Lung (tissue), 12 donors: ENCODE measurements around the gene BRD3OS. TPM values are rescaled to one million over a fixed set of nuclear protein-coding genes. Genes with fewer than 3 reads are reported as not detected.

ENCODE experiments used
- ATAC-seq: fragments of 200-7000 bp; cut with Tn5 transposase; one replicate; pipeline ENCODE4 v1.9.1; 2020; ENCODE audit warnings: moderate number of reproducible peaks; ENCODE audit not compliant: insufficient read depth, low FRiP score
- DNase-seq, 3 donors: peaks; one replicate each; pipeline ENCODE4 v3.0.0-alpha.2; 2013 to 2017
- H3K27ac ChIP-seq, 2 donors: one replicate each; pipeline ENCODE4 v1.5.1; 2013; ENCODE audit warnings: mild to moderate bottlenecking in 2 of 2, moderate library complexity in 2 of 2, control low read depth in 1 of 2, inconsistent platforms in 1 of 2, low read depth in 1 of 2, low read length in 1 of 2
- H3K27me3 ChIP-seq, 3 donors: one replicate each; pipeline ENCODE4 v1.5.1; 2013; ENCODE audit warnings: low read length in 2 of 3; ENCODE audit not compliant: control insufficient read depth in 3 of 3, insufficient read depth in 3 of 3
- H3K36me3 ChIP-seq, 4 donors: one replicate each; pipeline ENCODE4 v1.5.1; 2013; ENCODE audit warnings: low read length in 4 of 4, mild to moderate bottlenecking in 1 of 4, moderate library complexity in 1 of 4; ENCODE audit not compliant: control insufficient read depth in 4 of 4, insufficient read depth in 4 of 4
- H3K4me1 ChIP-seq, 5 donors: one replicate each; pipeline ENCODE4 v1.5.1; 2013; ENCODE audit warnings: low read length in 5 of 5, mild to moderate bottlenecking in 2 of 5, moderate library complexity in 1 of 5; ENCODE audit not compliant: control insufficient read depth in 5 of 5, insufficient read depth in 5 of 5
- H3K4me3 ChIP-seq: one replicate; pipeline ENCODE4 v1.5.1; 2013; ENCODE audit warnings: mild to moderate bottlenecking, control low read depth, moderate library complexity
- H3K9ac ChIP-seq, 2 donors: one replicate each; pipeline ENCODE4 v1.5.1; 2013; ENCODE audit warnings: low read length in 2 of 2, control low read depth in 1 of 2; ENCODE audit not compliant: insufficient read depth in 1 of 2
- H3K9me3 ChIP-seq, 4 donors: one replicate each; pipeline ENCODE4 v1.5.1; 2013; ENCODE audit warnings: low read length in 3 of 4, mild to moderate bottlenecking in 1 of 4, moderate library complexity in 1 of 4; ENCODE audit not compliant: control insufficient read depth in 4 of 4, insufficient read depth in 3 of 4
- CTCF ChIP-seq: IDR thresholded peaks from 2 replicates; pipeline ENCODE4 v1.5.1; 2012; ENCODE audit warnings: mild to moderate bottlenecking; ENCODE audit errors: control extremely low read depth, extremely low read depth
- WGBS, 2 donors: extraction: QIAGEN DNeasy Blood & Tissue Kit; methylation state at CpG; one replicate each; pipeline ENCODE4 v1.1.7; 2013; 5-methylcytosine and 5-hydroxymethylcytosine counted together
- polyA plus RNA-seq, 2 donors: library from polyadenylated mRNA; stranded (reverse); fragments of 200-250 nt; gene quantifications; one replicate each; pipeline ENCODE4 v1.2.1, GENCODE V29; 2013
- total RNA-seq, 2 donors: library from RNA; depleted of rRNA in 1 of 2; stranded (reverse); fragments of >200 nt in 1 of 2; gene quantifications; one replicate each; pipeline ENCODE4 v1.2.1, GENCODE V29; 2014 to 2021
- donor health status: control.
- donor health status: control.
- donor health status: Bipolar disorder and iron deficiency.
- donor health status: healthy.
- donor health status: DM: yes; HTN: yes; CAD: no.

BRD3OS gene
- total and polyA plus RNA-seq, 4 donors, result 7.1 to 20.7 (median 14.9) TPM

- H3K9me3 ChIP-seq, result no peaks in the 10 kb centered on the region
- no peak overlapping the region for H3K9ac ChIP-seq
- peaks cover 9 to 31% (median 20%) of the 10 kb centered on the region in 4 donors for H3K36me3 ChIP-seq
- no peak overlapping the region for H3K27ac ChIP-seq
- H3K27me3 ChIP-seq, result no peaks in the 10 kb centered on the region
- no peak for TF ChIP-seq CTCF
- no peak overlapping the region for H3K4me3 ChIP-seq
- ATAC-seq (no peak), DNase-seq (no peak)
- 93% methylated on average over 22 of the region's 22 CpGs for WGBS, 2 donors
- peaks cover 0 to 8% (median 3%) of the 10 kb centered on the region in 5 donors for H3K4me1 ChIP-seq
Observed at GRCh38 chr9:134028575-134029247, 3.4 kb downstream of the BRD3OS start.

GRCh38 chr9:134029248-134030226, 4.3 kb downstream of the BRD3OS start:
- DNase-seq (no peak), ATAC-seq (no peak)
- no peaks in the 10 kb centered on the region for H3K27me3 ChIP-seq
- 92% methylated on average over 21 of the region's 21 CpGs for WGBS, 2 donors
- no peak overlapping the region for H3K27ac ChIP-seq
- H3K4me1 ChIP-seq, result peaks cover 0 to 8% (median 3%) of the 10 kb centered on the region in 5 donors
- H3K36me3 ChIP-seq, result peaks cover 13 to 34% (median 27%) of the 10 kb centered on the region in 4 donors
- no peak overlapping the region for H3K4me3 ChIP-seq
- no peaks in the 10 kb centered on the region for H3K9me3 ChIP-seq
- no peak overlapping the region for H3K9ac ChIP-seq
- no peak for TF ChIP-seq CTCF

- no peak overlapping the region for H3K9ac ChIP-seq
- H3K4me3 ChIP-seq, result no peak overlapping the region
- peaks cover 17 to 46% (median 41%) of the 10 kb centered on the region in 4 donors for H3K36me3 ChIP-seq
- no peak overlapping the region for H3K27ac ChIP-seq
- ATAC-seq (no peak), DNase-seq (no peak)
- H3K4me1 ChIP-seq, result peaks cover 0 to 5% (median 3%) of the 10 kb centered on the region in 5 donors
- no peaks in the 10 kb centered on the region for H3K9me3 ChIP-seq
- TF ChIP-seq CTCF, result no peak
- H3K27me3 ChIP-seq, result no peaks in the 10 kb centered on the region
- WGBS, 2 donors, result 88 to 91% methylated on average over 29 of the region's 29 CpGs
Observed at GRCh38 chr9:134030821-134031470, 5.7 kb downstream of the BRD3OS start.
